DND-41 (cell line): Measurements from ENCODE around the gene FBXO28.

Source experiments
- ATAC-seq: fragments of 200-7000 bp; cut with Tn5 transposase; 3 replicates; pipeline ENCODE4 v1.9.1; 2021; ENCODE audit warnings: low read depth; ENCODE audit not compliant: insufficient read depth
- DNase-seq: peaks from one replicate; pipeline ENCODE4 v3.0.0-alpha.2; 2020
- H2AFZ ChIP-seq: 2 replicates; pipeline ENCODE4 v1.6.0; 2012; ENCODE audit warnings: low read depth, low read length
- H3K27ac ChIP-seq: 2 replicates; pipeline ENCODE4 v1.5.1; 2012; ENCODE audit warnings: low read length, inconsistent platforms
- H3K27me3 ChIP-seq: fragments of 200-600 bp; sonication (generic); 2 replicates; pipeline ENCODE4 v1.6.0; 2012; ENCODE audit warnings: low read length, mild to moderate bottlenecking, inconsistent platforms; ENCODE audit not compliant: insufficient read depth, poor library complexity
- H3K36me3 ChIP-seq: 2 replicates; pipeline ENCODE4 v1.5.1; 2012; ENCODE audit warnings: low read length, inconsistent platforms; ENCODE audit not compliant: insufficient read depth
- H3K4me1 ChIP-seq: 2 replicates; pipeline ENCODE4 v1.5.1; 2012; ENCODE audit warnings: mild to moderate bottlenecking, low read length; ENCODE audit not compliant: insufficient read depth
- H3K4me2 ChIP-seq: 2 replicates; pipeline ENCODE4 v1.6.0; 2012; ENCODE audit warnings: mild to moderate bottlenecking, moderate library complexity, low read length, inconsistent platforms; ENCODE audit not compliant: insufficient read depth
- H3K4me3 ChIP-seq, 2 experiments: fragments of 200-600 bp in 1 of 2; shearing (Covaris generic) in 1 of 2; 2 replicates each; pipeline ENCODE4 v1.5.1; 2012 to 2016; ENCODE audit warnings: inconsistent platforms in 2 of 2, low read length in 2 of 2, mild to moderate bottlenecking in 2 of 2, low read depth in 1 of 2, moderate library complexity in 1 of 2
- H3K79me2 ChIP-seq: 2 replicates; pipeline ENCODE4 v1.6.0; 2012; ENCODE audit warnings: low read length, inconsistent platforms; ENCODE audit not compliant: insufficient read depth
- H3K9ac ChIP-seq: 2 replicates; pipeline ENCODE4 v1.6.0; 2012; ENCODE audit warnings: low read depth, mild to moderate bottlenecking, inconsistent platforms, low read length, moderate library complexity
- H3K9me3 ChIP-seq: 2 replicates; pipeline ENCODE4 v1.5.1; 2012; ENCODE audit warnings: low read length, moderate library complexity, mild to moderate bottlenecking, inconsistent platforms; ENCODE audit not compliant: insufficient read depth, severe bottlenecking
- H4K20me1 ChIP-seq: 2 replicates; pipeline ENCODE4 v1.6.0; 2012; ENCODE audit warnings: low read length; ENCODE audit not compliant: insufficient read depth
- CTCF ChIP-seq: IDR thresholded peaks from 2 replicates; pipeline ENCODE4 v1.5.1; 2012; ENCODE audit warnings: borderline replicate concordance, low read length, moderate library complexity, mild to moderate bottlenecking; ENCODE audit not compliant: poor library complexity, severe bottlenecking; ENCODE audit errors: extremely low read depth
- EZH2 ChIP-seq: IDR thresholded peaks from 3 replicates; pipeline ENCODE4 v1.6.1; 2012; ENCODE audit warnings: borderline replicate concordance, low read depth, mild to moderate bottlenecking, moderate library complexity, low read length, inconsistent platforms; ENCODE audit not compliant: severe bottlenecking

FBXO28 gene

GRCh38 chr1:224173523-224173922 is 59.6 kb downstream of the FBXO28 start:
- peaks cover 16% of the 10 kb centered on the region for H3K4me1 ChIP-seq
- no peak overlapping the region for H3K4me2 ChIP-seq
- no peaks in the 10 kb centered on the region for H3K9me3 ChIP-seq
- H3K27me3 ChIP-seq, result no peaks in the 10 kb centered on the region
- no peaks in the 10 kb centered on the region for H4K20me1 ChIP-seq
- no peak for DNase-seq
- H3K36me3 ChIP-seq, result no peaks in the 10 kb centered on the region
- no peaks in the 10 kb centered on the region for H3K79me2 ChIP-seq
- H3K9ac ChIP-seq, result no peak overlapping the region
- no peak overlapping the region for H3K27ac ChIP-seq
- no peak for ATAC-seq
- TF ChIP-seq EZH2, result no peak
- TF ChIP-seq CTCF, result no peak
- no peak overlapping the region for H2AFZ ChIP-seq
- no peak overlapping the region for H3K4me3 ChIP-seq

GRCh38 chr1:224175617-224176016 is 61.7 kb downstream of the FBXO28 start:
- H2AFZ ChIP-seq, result no peak overlapping the region
- TF ChIP-seq CTCF (no peak), EZH2 (no peak)
- H3K9me3 ChIP-seq, result no peaks in the 10 kb centered on the region
- ATAC-seq, result no peak; the same call in 2 of the 3 replicates
- no peaks in the 10 kb centered on the region for H3K27me3 ChIP-seq
- H4K20me1 ChIP-seq, result no peaks in the 10 kb centered on the region
- DNase-seq, result no peak
- no peak overlapping the region for H3K9ac ChIP-seq
- H3K79me2 ChIP-seq, result no peaks in the 10 kb centered on the region
- no peaks in the 10 kb centered on the region for H3K4me1 ChIP-seq
- no peak overlapping the region for H3K4me3 ChIP-seq
- no peak overlapping the region for H3K4me2 ChIP-seq
- H3K27ac ChIP-seq, result no peak overlapping the region
- no peaks in the 10 kb centered on the region for H3K36me3 ChIP-seq

- no peaks in the 10 kb centered on the region for H3K36me3 ChIP-seq
- no peak overlapping the region for H3K4me3 ChIP-seq
- H3K79me2 ChIP-seq, result no peaks in the 10 kb centered on the region
- no peaks in the 10 kb centered on the region for H4K20me1 ChIP-seq
- no peak overlapping the region for H2AFZ ChIP-seq
- H3K9me3 ChIP-seq, result no peaks in the 10 kb centered on the region
- no peak for ATAC-seq
- no peak overlapping the region for H3K4me2 ChIP-seq
- H3K27ac ChIP-seq, result no peak overlapping the region
- H3K4me1 ChIP-seq, result peaks cover 7% of the 10 kb centered on the region
- H3K9ac ChIP-seq, result no peak overlapping the region
- TF ChIP-seq CTCF (no peak), EZH2 (no peak)
- no peaks in the 10 kb centered on the region for H3K27me3 ChIP-seq
- no peak for DNase-seq
Measured at GRCh38 chr1:224177356-224177999, 63.6 kb downstream of the FBXO28 start.
